Activated T-cell treated with anti-CD3 and anti-CD28 coated beads, Interleukin-2, amount 50 U/mL, for 24 hours (primary cell): ENCODE measurements around the gene SIAE.
A peak's percentile ranks its signal among the peaks of the same experiment; 100 is the strongest.
"Not testable (repeated sequence)": the region's sequence is repeated elsewhere in the genome, so short reads cannot be mapped to it uniquely, and the experiment has no call there.

Experiments used
- DNase-seq: peaks from one replicate; pipeline ENCODE4 v3.0.0-alpha.2; 2020
- H3K27ac Mint-ChIP-seq: 2 replicates; pipeline ENCODE4 v1.8.0; 2020; ENCODE audit warnings: mild to moderate bottlenecking, mixed read lengths
- H3K27me3 Mint-ChIP-seq: 2 replicates; pipeline ENCODE4 v1.8.0; 2020; ENCODE audit warnings: mixed read lengths
- H3K36me3 Mint-ChIP-seq: 2 replicates; pipeline ENCODE4 v1.8.0; 2020; ENCODE audit warnings: low read depth, mixed read lengths
- H3K4me1 Mint-ChIP-seq: 2 replicates; pipeline ENCODE4 v1.8.0; 2020; ENCODE audit warnings: low read depth, mixed read lengths
- H3K4me3 Mint-ChIP-seq: 2 replicates; pipeline ENCODE4 v1.8.0; 2020; ENCODE audit warnings: mild to moderate bottlenecking, moderate library complexity, mixed read lengths
- H3K9me3 Mint-ChIP-seq: 2 replicates; pipeline ENCODE4 v1.8.0; 2020; ENCODE audit warnings: mixed read lengths

SIAE gene

GRCh38 chr11:124623861-124624525 lies 49.5 kb downstream of the SIAE start:
- peak overlapping the region; percentile 93 for H3K4me3 Mint-ChIP-seq
- peaks cover 58% of the 10 kb centered on the region for H3K36me3 Mint-ChIP-seq
- H3K4me1 Mint-ChIP-seq, result peaks cover 44% of the 10 kb centered on the region

GRCh38 chr11:124622531-124623451 lies 50.7 kb downstream of the SIAE start, which contains the start of gene TBRG1:
TSS of gene TBRG1 (plus strand) at chr11:124622864. CDS start at chr11:124623084, 220 bp downstream.
- Mint-ChIP-seq H3K27ac (peak within 1 kb of the TSS; percentile 95), H3K4me1 (peaks cover 40% of the 10 kb centered on the region), H3K4me3 (peak within 1 kb of the TSS; percentile 93), H3K36me3 (peaks cover 49% of the 10 kb centered on the region), H3K27me3 (peaks cover 2% of the 10 kb centered on the region), H3K9me3 (no peaks in the 10 kb centered on the region)
- DNase-seq, result peak; percentile 85

More at GRCh38 chr11:124623861-124624525, 49.5 kb downstream of the SIAE start:
- H3K9me3 Mint-ChIP-seq, result no peaks in the 10 kb centered on the region
- DNase-seq, result no peak
- peak overlapping the region; percentile 95 for H3K27ac Mint-ChIP-seq
- peaks cover 2% of the 10 kb centered on the region for H3K27me3 Mint-ChIP-seq

- Mint-ChIP-seq H3K9me3 (no peaks in the 10 kb centered on the region), H3K27me3 (peaks cover 4% of the 10 kb centered on the region)
These were observed 54.7 kb downstream of the SIAE start for GRCh38 chr11:124618863-124619262.

GRCh38 chr11:124612567-124613246 lies 60.8 kb downstream of the SIAE start:
- DNase-seq, result no peak
- peaks cover 7% of the 10 kb centered on the region for H3K4me1 Mint-ChIP-seq
- no peak overlapping the region for H3K4me3 Mint-ChIP-seq
- H3K27me3 Mint-ChIP-seq, result peaks cover 2% of the 10 kb centered on the region
- no peaks in the 10 kb centered on the region for H3K36me3 Mint-ChIP-seq
- no peaks in the 10 kb centered on the region for H3K9me3 Mint-ChIP-seq
- no peak overlapping the region for H3K27ac Mint-ChIP-seq

More at GRCh38 chr11:124618863-124619262, 54.7 kb downstream of the SIAE start:
- Mint-ChIP-seq H3K36me3 (peaks cover 14% of the 10 kb centered on the region), H3K4me3 (no peak overlapping the region), H3K4me1 (peaks cover 10% of the 10 kb centered on the region), H3K27ac (no peak overlapping the region)
- DNase-seq, result no peak

GRCh38 chr11:124612045-124612444 lies 61.5 kb downstream of the SIAE start:
- Mint-ChIP-seq H3K36me3 (no peaks in the 10 kb centered on the region), H3K27me3 (peaks cover 2% of the 10 kb centered on the region), H3K4me1 (peaks cover 7% of the 10 kb centered on the region), H3K27ac (peak overlapping the region; percentile 71), H3K4me3 (no peak overlapping the region), H3K9me3 (no peaks in the 10 kb centered on the region)
- DNase-seq, result no peak

GRCh38 chr11:124611064-124611463 lies 62.5 kb downstream of the SIAE start, which contains the start of gene PANX3:
TSS of gene PANX3 (plus strand) at chr11:124611428. CDS start at chr11:124611557, 129 bp downstream.
- Mint-ChIP-seq H3K27me3 (peaks cover 2% of the 10 kb centered on the region), H3K36me3 (no peaks in the 10 kb centered on the region), H3K9me3 (no peaks in the 10 kb centered on the region), H3K27ac (peak within 1 kb of the TSS; percentile 71), H3K4me3 (no peak within 1 kb of the TSS), H3K4me1 (peaks cover 7% of the 10 kb centered on the region)
- DNase-seq, result no peak

GRCh38 chr11:124610295-124610694 lies 63.2 kb downstream of the SIAE start:
- no peaks in the 10 kb centered on the region for H3K9me3 Mint-ChIP-seq
- H3K36me3 Mint-ChIP-seq, result no peaks in the 10 kb centered on the region
- H3K4me3 Mint-ChIP-seq, result no peak overlapping the region
- H3K27me3 Mint-ChIP-seq, result peaks cover 1% of the 10 kb centered on the region
- DNase-seq, result no peak
- no peak overlapping the region for H3K27ac Mint-ChIP-seq
- H3K4me1 Mint-ChIP-seq, result peaks cover 7% of the 10 kb centered on the region

GRCh38 chr11:124608147-124608546 lies 65.4 kb downstream of the SIAE start:
- Mint-ChIP-seq H3K9me3 (no peaks in the 10 kb centered on the region), H3K27ac (no peak overlapping the region), H3K27me3 (no peaks in the 10 kb centered on the region), H3K4me1 (peaks cover 7% of the 10 kb centered on the region), H3K4me3 (no peak overlapping the region), H3K36me3 (no peaks in the 10 kb centered on the region)
- DNase-seq, result no peak

GRCh38 chr11:124605719-124606118 lies 67.8 kb downstream of the SIAE start:
- no peak overlapping the region for H3K4me3 Mint-ChIP-seq
- H3K4me1 Mint-ChIP-seq, result no peaks in the 10 kb centered on the region
- H3K9me3 Mint-ChIP-seq, result no peaks in the 10 kb centered on the region
- H3K36me3 Mint-ChIP-seq, result no peaks in the 10 kb centered on the region
- H3K27me3 Mint-ChIP-seq, result peaks cover 16% of the 10 kb centered on the region
- H3K27ac Mint-ChIP-seq, result no peak overlapping the region
- no peak for DNase-seq

- H3K36me3 Mint-ChIP-seq, DNase-seq, H3K9me3 Mint-ChIP-seq, H3K4me1 Mint-ChIP-seq, H3K27ac Mint-ChIP-seq, H3K4me3 Mint-ChIP-seq: not testable (repeated sequence)
- peaks cover 26% of the 10 kb centered on the region for H3K27me3 Mint-ChIP-seq
These were observed 70.8 kb downstream of the SIAE start for GRCh38 chr11:124602723-124603122.

- Mint-ChIP-seq H3K4me3 (no peak overlapping the region), H3K27me3 (peaks cover 31% of the 10 kb centered on the region), H3K9me3 (no peaks in the 10 kb centered on the region), H3K27ac (no peak overlapping the region), H3K4me1 (no peaks in the 10 kb centered on the region), H3K36me3 (no peaks in the 10 kb centered on the region)
- no peak for DNase-seq
These were observed 71.3 kb downstream of the SIAE start for GRCh38 chr11:124602193-124602592.

- H3K9me3 Mint-ChIP-seq, result no peaks in the 10 kb centered on the region
- H3K36me3 Mint-ChIP-seq, result no peaks in the 10 kb centered on the region
- no peak for DNase-seq
- H3K27me3 Mint-ChIP-seq, result peaks cover 37% of the 10 kb centered on the region
- H3K27ac Mint-ChIP-seq, result no peak overlapping the region
- H3K4me3 Mint-ChIP-seq, result no peak overlapping the region
- H3K4me1 Mint-ChIP-seq, result no peaks in the 10 kb centered on the region
These were observed 72.8 kb downstream of the SIAE start for GRCh38 chr11:124600621-124601320.

GRCh38 chr11:124597626-124598025 lies 75.9 kb downstream of the SIAE start:
- Mint-ChIP-seq H3K27me3 (peaks cover 44% of the 10 kb centered on the region), H3K4me3 (no peak overlapping the region), H3K27ac (no peak overlapping the region), H3K9me3 (no peaks in the 10 kb centered on the region), H3K4me1 (no peaks in the 10 kb centered on the region), H3K36me3 (no peaks in the 10 kb centered on the region)
- no peak for DNase-seq

- Mint-ChIP-seq H3K27me3 (peaks cover 33% of the 10 kb centered on the region), H3K4me1 (no peaks in the 10 kb centered on the region), H3K9me3 (no peaks in the 10 kb centered on the region), H3K4me3 (no peak overlapping the region), H3K36me3 (no peaks in the 10 kb centered on the region), H3K27ac (no peak overlapping the region)
- DNase-seq, result no peak
These were observed 78.2 kb downstream of the SIAE start for GRCh38 chr11:124595302-124595701.
